ENCODE data around the gene STIL.

DNA sequence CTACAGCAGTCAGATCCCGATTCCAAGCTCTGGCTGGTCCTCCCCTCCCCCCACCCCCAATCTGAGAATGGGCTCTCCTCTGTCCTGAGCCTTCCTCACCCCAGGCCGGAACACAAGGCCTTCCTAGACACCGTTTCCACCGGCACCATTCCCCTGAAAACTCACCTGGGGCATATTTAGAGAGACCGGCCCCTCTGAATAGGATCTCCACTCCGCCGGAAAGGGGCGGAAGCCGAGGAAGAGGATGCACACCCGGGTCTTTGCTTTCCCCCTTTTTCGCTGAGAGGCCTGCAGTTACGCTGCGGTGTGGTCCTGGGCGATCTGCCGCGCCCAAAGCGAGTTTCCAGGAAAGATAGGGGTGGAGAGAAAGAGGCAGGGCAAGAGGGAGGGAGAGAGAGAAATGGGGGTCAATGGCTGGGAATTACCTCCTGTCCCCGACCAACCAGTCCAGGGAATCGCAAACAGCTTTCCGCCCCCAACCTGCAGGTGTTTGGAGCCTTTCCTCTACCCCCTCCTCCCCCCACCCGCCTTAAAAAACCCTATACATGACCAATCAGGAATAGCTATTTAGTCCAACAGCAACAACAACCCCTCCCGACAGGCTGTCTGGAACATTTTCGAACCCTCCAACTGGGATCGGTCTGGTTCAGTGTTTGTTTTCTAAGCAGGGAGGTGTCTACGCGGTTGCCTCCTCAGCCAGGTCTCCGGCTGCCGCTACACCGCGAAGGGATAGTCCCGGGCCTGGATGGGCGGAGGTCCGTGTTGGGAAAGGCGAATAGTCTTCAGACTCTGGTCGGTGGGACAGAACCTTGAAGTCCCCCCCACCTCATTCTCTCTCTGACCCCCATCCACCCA is 84.7 kb downstream of the STIL start:
- TF ChIP-seq NFIC (IDR thresholded peaks at IDR 0.05) (no peak), ZBTB7A (IDR thresholded peaks at IDR 0.05; ENCODE audit: low read depth) (no peak), RAD21 (IDR thresholded peaks at IDR 0.05; ENCODE audit: low read depth) (no peak), EP300 (IDR thresholded peaks at IDR 0.05; ENCODE audit: borderline replicate concordance) (no peak), FOXM1 (IDR thresholded peaks at IDR 0.05; ENCODE audit: borderline replicate concordance, low read depth) (no peak), CEBPB (IDR thresholded peaks at IDR 0.05) (no peak), TAF1 (IDR thresholded peaks at IDR 0.05; ENCODE audit: low read depth) (no peak), CREB1 (IDR thresholded peaks at IDR 0.05; ENCODE audit: low read depth) (no peak), REST (IDR thresholded peaks at IDR 0.05; ENCODE audit: low read depth) (no peak), MAX (IDR thresholded peaks at IDR 0.05) (no peak), TEAD4 (IDR thresholded peaks at IDR 0.05) (no peak), TCF12 (IDR thresholded peaks at IDR 0.05; ENCODE audit: low read depth) (no peak), EGR1 (IDR thresholded peaks at IDR 0.05) (no peak)
- TF ChIP-seq, protein P1, sequence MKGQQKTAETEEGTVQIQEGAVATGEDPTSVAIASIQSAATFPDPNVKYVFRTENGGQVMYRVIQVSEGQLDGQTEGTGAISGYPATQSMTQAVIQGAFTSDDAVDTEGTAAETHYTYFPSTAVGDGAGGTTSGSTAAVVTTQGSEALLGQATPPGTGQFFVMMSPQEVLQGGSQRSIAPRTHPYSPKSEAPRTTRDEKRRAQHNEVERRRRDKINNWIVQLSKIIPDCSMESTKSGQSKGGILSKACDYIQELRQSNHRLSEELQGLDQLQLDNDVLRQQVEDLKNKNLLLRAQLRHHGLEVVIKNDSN (IDR thresholded peaks at IDR 0.05), result no peak
